ENCODE data around the gene REEP2.

The REEP2 gene

DNA sequence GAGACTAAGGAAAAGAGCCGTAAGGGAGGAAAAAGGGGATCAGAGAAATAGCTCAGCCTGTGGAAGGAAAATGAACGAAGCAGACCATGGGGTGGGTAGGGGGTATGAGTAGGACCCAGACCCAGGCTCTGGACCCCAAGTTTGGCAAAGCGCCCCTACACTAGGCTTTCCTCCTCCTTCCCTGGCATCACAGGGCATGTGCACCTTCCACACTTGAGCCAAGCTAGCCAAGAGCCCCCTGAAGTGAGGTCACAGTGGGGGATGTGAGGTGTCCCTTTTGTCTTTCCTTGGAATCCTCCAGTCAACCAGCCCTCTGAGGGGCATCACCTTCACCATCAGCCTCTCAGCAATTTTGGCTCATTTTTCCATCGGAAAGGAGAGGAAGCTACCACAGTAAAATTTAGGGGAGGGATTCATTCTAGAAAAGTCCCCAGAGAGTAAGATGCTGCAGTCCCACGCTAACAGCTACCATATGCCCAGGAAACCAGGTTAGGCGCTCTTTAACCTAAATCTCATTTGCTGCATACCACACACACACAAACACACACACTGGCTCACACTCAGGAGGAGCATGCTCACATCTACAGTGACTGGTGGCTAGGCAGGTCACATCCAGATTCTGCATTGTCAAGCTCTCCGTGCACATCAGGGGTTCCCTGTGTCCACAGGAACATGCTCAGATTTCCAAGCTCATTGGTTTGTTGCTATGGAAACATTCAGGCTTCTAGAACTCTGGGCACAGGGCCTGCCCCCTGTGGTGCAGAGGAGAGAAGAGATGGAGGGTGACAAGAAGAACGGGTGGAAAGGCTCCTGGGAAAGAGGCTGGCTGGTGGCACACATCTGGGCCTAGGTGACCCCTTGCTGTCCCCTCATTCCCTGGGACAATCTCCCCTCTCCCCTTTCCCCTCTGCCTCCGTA is 9.9 kb downstream of the REEP2 start:
- ATAC-seq (ENCODE audit: low read depth) (no peak), DNase-seq (ENCODE audit: low spot score) (no peak)
- Histone ChIP-seq H3K9me3 (ENCODE audit: severe bottlenecking) (no peaks in the 10 kb centered on the region), H3K27me3 (ENCODE audit: insufficient read depth, poor library complexity, severe bottlenecking) (no peaks in the 10 kb centered on the region), H3K4me1 (ENCODE audit: insufficient read depth, poor library complexity, severe bottlenecking) (no peaks in the 10 kb centered on the region), H3K4me3 (ENCODE audit: severe bottlenecking) (no peak overlapping the region), H3K36me3 (ENCODE audit: low read depth) (no peaks in the 10 kb centered on the region), H3K27ac (ENCODE audit: poor library complexity, severe bottlenecking) (no peak overlapping the region)
- TF ChIP-seq, protein P1, sequence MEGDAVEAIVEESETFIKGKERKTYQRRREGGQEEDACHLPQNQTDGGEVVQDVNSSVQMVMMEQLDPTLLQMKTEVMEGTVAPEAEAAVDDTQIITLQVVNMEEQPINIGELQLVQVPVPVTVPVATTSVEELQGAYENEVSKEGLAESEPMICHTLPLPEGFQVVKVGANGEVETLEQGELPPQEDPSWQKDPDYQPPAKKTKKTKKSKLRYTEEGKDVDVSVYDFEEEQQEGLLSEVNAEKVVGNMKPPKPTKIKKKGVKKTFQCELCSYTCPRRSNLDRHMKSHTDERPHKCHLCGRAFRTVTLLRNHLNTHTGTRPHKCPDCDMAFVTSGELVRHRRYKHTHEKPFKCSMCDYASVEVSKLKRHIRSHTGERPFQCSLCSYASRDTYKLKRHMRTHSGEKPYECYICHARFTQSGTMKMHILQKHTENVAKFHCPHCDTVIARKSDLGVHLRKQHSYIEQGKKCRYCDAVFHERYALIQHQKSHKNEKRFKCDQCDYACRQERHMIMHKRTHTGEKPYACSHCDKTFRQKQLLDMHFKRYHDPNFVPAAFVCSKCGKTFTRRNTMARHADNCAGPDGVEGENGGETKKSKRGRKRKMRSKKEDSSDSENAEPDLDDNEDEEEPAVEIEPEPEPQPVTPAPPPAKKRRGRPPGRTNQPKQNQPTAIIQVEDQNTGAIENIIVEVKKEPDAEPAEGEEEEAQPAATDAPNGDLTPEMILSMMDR (IDR thresholded peaks at IDR 0.05; ENCODE audit: poor library complexity, severe bottlenecking) = no peak

DNA sequence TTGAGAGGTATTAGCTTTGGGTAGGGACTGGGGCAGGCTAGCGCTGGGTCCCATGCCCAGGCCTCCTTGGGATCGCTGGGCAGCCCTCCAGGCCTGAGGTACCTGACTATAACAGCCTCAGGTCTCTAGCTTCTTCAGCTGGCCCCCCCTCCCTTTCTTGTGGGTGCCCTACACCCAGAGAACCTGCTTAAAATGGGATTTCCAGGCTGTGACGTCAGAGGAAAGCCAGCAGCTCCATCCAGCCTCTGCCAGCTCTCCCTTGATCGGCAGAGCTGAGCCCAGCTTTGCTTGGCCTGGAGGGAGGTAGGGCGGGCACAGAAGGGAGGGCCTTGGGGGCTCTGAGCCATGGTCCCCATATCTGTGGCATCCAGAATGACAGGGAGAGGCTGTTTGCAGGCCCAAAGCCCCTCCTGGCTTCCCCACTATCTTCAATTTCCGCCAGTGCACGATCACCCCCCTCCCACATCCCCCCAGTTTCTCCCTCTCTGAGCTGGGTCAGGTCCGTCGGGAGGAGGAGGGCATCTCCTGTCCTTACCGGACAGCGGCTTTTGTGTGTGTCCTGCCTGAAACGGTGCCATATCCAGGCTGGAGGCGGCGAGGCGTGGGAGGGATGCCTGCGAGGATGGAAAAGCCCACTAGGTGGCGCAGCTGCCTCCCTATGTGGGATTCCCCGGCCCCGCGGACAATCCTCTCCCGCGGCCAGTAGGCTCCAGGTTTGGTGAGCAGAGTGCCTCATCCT is 10.8 kb downstream of the REEP2 start:
- H3K36me3 ChIP-seq (ENCODE audit: low read depth) = no peaks in the 10 kb centered on the region
- H3K27ac ChIP-seq (ENCODE audit: poor library complexity, severe bottlenecking) = no peak overlapping the region
- ATAC-seq (ENCODE audit: low read depth) (peak; percentile 94), DNase-seq (ENCODE audit: low spot score) (peak; percentile 88)
- no peaks in the 10 kb centered on the region for H3K27me3 ChIP-seq (ENCODE audit: insufficient read depth, poor library complexity, severe bottlenecking)
- no peaks in the 10 kb centered on the region for H3K9me3 ChIP-seq (ENCODE audit: severe bottlenecking)
- no peaks in the 10 kb centered on the region for H3K4me1 ChIP-seq (ENCODE audit: insufficient read depth, poor library complexity, severe bottlenecking)
- TF ChIP-seq, protein P1 (IDR thresholded peaks at IDR 0.05; ENCODE audit: poor library complexity, severe bottlenecking) = peak; percentile 99
- H3K4me3 ChIP-seq (ENCODE audit: severe bottlenecking) = no peak overlapping the region

DNA sequence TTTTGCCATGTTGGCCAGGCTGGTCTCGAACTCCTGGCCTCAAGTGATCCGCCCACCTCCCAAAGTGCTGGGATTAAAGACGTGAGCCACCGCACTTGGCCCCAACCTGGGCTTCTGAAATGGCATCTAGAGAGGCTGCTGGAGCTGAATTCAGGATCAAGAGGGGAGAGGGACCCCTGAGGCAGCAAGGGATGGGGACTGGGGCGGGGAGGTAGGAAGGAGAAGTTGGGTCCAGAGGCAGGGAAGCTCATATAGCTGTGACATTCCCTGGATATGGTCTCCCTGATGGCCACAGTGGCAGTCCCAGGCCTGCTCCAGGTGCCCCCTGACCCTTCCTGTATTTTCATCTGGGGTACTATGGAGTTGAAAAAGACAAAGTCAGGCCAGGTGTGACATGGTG is 12.1 kb downstream of the REEP2 start:
- ATAC-seq (ENCODE audit: low read depth) (no peak), DNase-seq (ENCODE audit: low spot score) (no peak)
- Histone ChIP-seq H3K4me1 (ENCODE audit: insufficient read depth, poor library complexity, severe bottlenecking) (no peaks in the 10 kb centered on the region), H3K9me3 (ENCODE audit: severe bottlenecking) (no peaks in the 10 kb centered on the region), H3K4me3 (ENCODE audit: severe bottlenecking) (no peak overlapping the region), H3K36me3 (ENCODE audit: low read depth) (no peaks in the 10 kb centered on the region), H3K27ac (ENCODE audit: poor library complexity, severe bottlenecking) (no peak overlapping the region), H3K27me3 (ENCODE audit: insufficient read depth, poor library complexity, severe bottlenecking) (no peaks in the 10 kb centered on the region)
- TF ChIP-seq, protein P1 (IDR thresholded peaks at IDR 0.05; ENCODE audit: poor library complexity, severe bottlenecking) = no peak

DNA sequence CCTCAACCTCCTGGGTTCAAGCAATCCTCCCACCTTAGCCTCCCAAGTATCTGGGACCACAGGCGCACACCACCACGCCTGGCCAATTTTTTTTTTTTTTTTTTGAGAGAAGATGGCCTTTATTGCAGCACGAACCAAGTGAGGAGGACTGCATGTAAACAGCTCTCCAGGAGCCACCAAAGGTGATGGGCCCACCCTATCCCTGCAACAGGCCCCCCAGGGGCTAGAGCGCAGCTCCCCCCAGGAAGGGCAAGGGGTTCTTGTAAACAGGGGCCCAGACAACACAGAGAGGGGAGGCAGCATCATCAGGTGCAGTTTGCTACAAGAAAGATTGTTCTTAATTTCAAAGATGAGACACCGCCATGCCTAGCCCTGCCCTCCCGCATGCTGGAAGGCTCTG is 13.9 kb downstream of the REEP2 start:
- H3K27me3 ChIP-seq (ENCODE audit: insufficient read depth, poor library complexity, severe bottlenecking) = no peaks in the 10 kb centered on the region
- H3K27ac ChIP-seq (ENCODE audit: poor library complexity, severe bottlenecking) = no peak overlapping the region
- DNase-seq (ENCODE audit: low spot score) (no peak), ATAC-seq (ENCODE audit: low read depth) (no peak)
- no peaks in the 10 kb centered on the region for H3K9me3 ChIP-seq (ENCODE audit: severe bottlenecking)
- TF ChIP-seq, protein P1 (IDR thresholded peaks at IDR 0.05; ENCODE audit: poor library complexity, severe bottlenecking) = no peak
- no peak overlapping the region for H3K4me3 ChIP-seq (ENCODE audit: severe bottlenecking)
- H3K4me1 ChIP-seq (ENCODE audit: insufficient read depth, poor library complexity, severe bottlenecking) = no peaks in the 10 kb centered on the region
- H3K36me3 ChIP-seq (ENCODE audit: low read depth) = no peaks in the 10 kb centered on the region
